Osteoblast (primary cell): ENCODE results near the gene HLA-DPA1. TPM values are rescaled to one million over a fixed set of nuclear protein-coding genes. Genes with fewer than 3 reads are reported as not detected.

ENCODE experiments used
- DNase-seq: peaks from one replicate; pipeline ENCODE4 v3.0.0; 2011; ENCODE audit warnings: low spot score, mixed read lengths; ENCODE audit not compliant: insufficient read length; ENCODE audit errors: missing footprints
- H2AFZ ChIP-seq: 2 replicates; pipeline ENCODE4 v1.6.0; 2011; ENCODE audit warnings: mild to moderate bottlenecking, low read length
- H3K27ac ChIP-seq: 2 replicates; pipeline ENCODE4 v1.5.1; 2011; ENCODE audit warnings: mild to moderate bottlenecking, low read depth, low read length, moderate library complexity
- H3K27me3 ChIP-seq: 2 replicates; pipeline ENCODE4 v1.6.0; 2012; ENCODE audit warnings: mild to moderate bottlenecking, control low read depth, inconsistent platforms, low read length, moderate library complexity; ENCODE audit not compliant: insufficient read depth
- H3K36me3 ChIP-seq: 2 replicates; pipeline ENCODE4 v1.5.1; 2011; ENCODE audit warnings: mild to moderate bottlenecking, low read length, control low read depth, moderate library complexity; ENCODE audit not compliant: insufficient read depth
- H3K4me1 ChIP-seq: 2 replicates; pipeline ENCODE4 v1.5.1; 2011; ENCODE audit warnings: mild to moderate bottlenecking, low read length, control low read depth, moderate library complexity; ENCODE audit not compliant: insufficient read depth
- H3K4me2 ChIP-seq: 2 replicates; pipeline ENCODE4 v1.6.0; 2011; ENCODE audit warnings: mild to moderate bottlenecking, low read length; ENCODE audit not compliant: insufficient read depth
- H3K4me3 ChIP-seq: fragments of 200-600 bp; sonication (generic); 3 replicates; pipeline ENCODE4 v1.5.1; 2012; ENCODE audit warnings: mild to moderate bottlenecking, low read length, inconsistent platforms; ENCODE audit not compliant: insufficient read depth
- H3K79me2 ChIP-seq: 2 replicates; pipeline ENCODE4 v1.6.0; 2012; ENCODE audit warnings: mild to moderate bottlenecking, low read length, control low read depth, inconsistent platforms; ENCODE audit not compliant: insufficient read depth
- H3K9me3 ChIP-seq: 2 replicates; pipeline ENCODE4 v1.5.1; 2011; ENCODE audit warnings: low read depth, low read length, control low read depth
- H4K20me1 ChIP-seq: 2 replicates; pipeline ENCODE4 v1.6.0; 2012; ENCODE audit warnings: mild to moderate bottlenecking, low read length, control low read depth; ENCODE audit not compliant: insufficient read depth
- total RNA-seq: library from RNA; depleted of rRNA; stranded (reverse); fragments of >200 nt; gene quantifications from 2 replicates; pipeline ENCODE4 v1.2.3, GENCODE V29; 2012
- TF ChIP-seq, protein P1 (sequence below): IDR thresholded peaks from 2 replicates; pipeline ENCODE4 v1.5.1; 2011; ENCODE audit warnings: mild to moderate bottlenecking, low read depth, low read length, moderate library complexity; ENCODE audit errors: extremely low read depth

The HLA-DPA1 gene
- total RNA-seq, 1 donor: 5.4 TPM

- TF ChIP-seq, protein P1, sequence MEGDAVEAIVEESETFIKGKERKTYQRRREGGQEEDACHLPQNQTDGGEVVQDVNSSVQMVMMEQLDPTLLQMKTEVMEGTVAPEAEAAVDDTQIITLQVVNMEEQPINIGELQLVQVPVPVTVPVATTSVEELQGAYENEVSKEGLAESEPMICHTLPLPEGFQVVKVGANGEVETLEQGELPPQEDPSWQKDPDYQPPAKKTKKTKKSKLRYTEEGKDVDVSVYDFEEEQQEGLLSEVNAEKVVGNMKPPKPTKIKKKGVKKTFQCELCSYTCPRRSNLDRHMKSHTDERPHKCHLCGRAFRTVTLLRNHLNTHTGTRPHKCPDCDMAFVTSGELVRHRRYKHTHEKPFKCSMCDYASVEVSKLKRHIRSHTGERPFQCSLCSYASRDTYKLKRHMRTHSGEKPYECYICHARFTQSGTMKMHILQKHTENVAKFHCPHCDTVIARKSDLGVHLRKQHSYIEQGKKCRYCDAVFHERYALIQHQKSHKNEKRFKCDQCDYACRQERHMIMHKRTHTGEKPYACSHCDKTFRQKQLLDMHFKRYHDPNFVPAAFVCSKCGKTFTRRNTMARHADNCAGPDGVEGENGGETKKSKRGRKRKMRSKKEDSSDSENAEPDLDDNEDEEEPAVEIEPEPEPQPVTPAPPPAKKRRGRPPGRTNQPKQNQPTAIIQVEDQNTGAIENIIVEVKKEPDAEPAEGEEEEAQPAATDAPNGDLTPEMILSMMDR: no peak
- Histone ChIP-seq H3K4me1 (no peaks in the 10 kb centered on the region), H4K20me1 (peaks cover 3% of the 10 kb centered on the region), H2AFZ (no peak overlapping the region), H3K4me2 (no peak overlapping the region), H3K79me2 (no peaks in the 10 kb centered on the region), H3K4me3 (no peak overlapping the region), H3K27ac (no peak overlapping the region), H3K36me3 (no peaks in the 10 kb centered on the region), H3K27me3 (peaks cover 73% of the 10 kb centered on the region), H3K9me3 (no peaks in the 10 kb centered on the region)
- DNase-seq: no peak
These were observed 41.0 kb upstream of the HLA-DPA1 start for GRCh38 chr6:33114406-33114805.

- H3K27me3 ChIP-seq: peaks cover 75% of the 10 kb centered on the region
- no peaks in the 10 kb centered on the region for H3K4me1 ChIP-seq
- peaks cover 3% of the 10 kb centered on the region for H4K20me1 ChIP-seq
- no peak overlapping the region for H3K4me3 ChIP-seq
- H3K27ac ChIP-seq: no peak overlapping the region
- no peak overlapping the region for H2AFZ ChIP-seq
- no peaks in the 10 kb centered on the region for H3K9me3 ChIP-seq
- H3K79me2 ChIP-seq: no peaks in the 10 kb centered on the region
- no peaks in the 10 kb centered on the region for H3K36me3 ChIP-seq
- no peak overlapping the region for H3K4me2 ChIP-seq
- TF ChIP-seq, protein P1: no peak
- no peak for DNase-seq
These were observed 40.3 kb upstream of the HLA-DPA1 start for GRCh38 chr6:33113755-33114154.

DNA sequence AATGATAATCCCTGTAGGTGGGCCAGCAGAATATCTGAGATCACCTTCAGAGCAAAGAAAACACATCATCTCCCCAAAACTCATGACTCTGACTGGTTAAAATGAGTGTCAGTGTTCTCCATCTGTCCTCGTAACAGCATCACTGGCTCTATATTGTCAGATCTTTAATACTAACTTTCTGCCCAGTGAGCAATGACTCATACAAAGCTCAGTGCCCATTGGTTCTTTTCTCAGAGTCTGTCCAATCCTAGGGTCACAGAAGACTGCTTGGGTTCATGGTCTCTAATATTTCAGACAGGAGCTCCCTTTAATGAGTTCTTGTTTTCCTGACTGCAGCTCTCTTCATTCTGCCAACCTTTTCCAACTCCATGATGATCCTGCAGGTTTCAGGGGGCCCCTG, 38.7 kb upstream of the HLA-DPA1 start:
- Histone ChIP-seq H2AFZ (no peak overlapping the region), H3K9me3 (no peaks in the 10 kb centered on the region), H3K27me3 (peaks cover 78% of the 10 kb centered on the region), H3K79me2 (no peaks in the 10 kb centered on the region), H3K4me3 (no peak overlapping the region), H3K4me1 (no peaks in the 10 kb centered on the region), H3K27ac (no peak overlapping the region), H4K20me1 (peaks cover 3% of the 10 kb centered on the region), H3K36me3 (no peaks in the 10 kb centered on the region), H3K4me2 (no peak overlapping the region)
- peak; percentile 87 for DNase-seq
- TF ChIP-seq, protein P1: no peak

DNA sequence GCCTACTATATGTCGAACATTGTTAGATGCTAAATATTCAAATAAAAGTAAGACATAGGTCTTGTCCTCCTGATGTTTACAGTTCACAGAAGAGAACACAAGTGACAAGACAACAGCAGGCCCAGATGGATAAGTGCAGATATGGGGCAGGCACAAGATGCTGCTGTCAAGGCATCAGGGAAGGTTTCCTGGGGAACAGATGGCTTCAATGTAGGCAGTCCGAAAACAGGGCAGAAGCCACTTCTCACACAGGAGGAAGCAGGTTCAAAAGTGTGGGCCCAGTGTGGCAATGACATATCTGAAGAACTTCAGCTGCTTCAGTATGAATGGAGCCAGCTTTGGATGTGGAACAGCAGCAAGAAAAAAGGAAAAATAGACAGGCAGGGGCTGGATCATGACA, 34.9 kb upstream of the HLA-DPA1 start:
- no peak for DNase-seq
- H3K27ac ChIP-seq: no peak overlapping the region
- H3K27me3 ChIP-seq: peaks cover 48% of the 10 kb centered on the region
- H2AFZ ChIP-seq: no peak overlapping the region
- H3K4me3 ChIP-seq: no peak overlapping the region
- H3K9me3 ChIP-seq: no peaks in the 10 kb centered on the region
- no peak overlapping the region for H3K4me2 ChIP-seq
- H3K36me3 ChIP-seq: no peaks in the 10 kb centered on the region
- TF ChIP-seq, protein P1: no peak
- H4K20me1 ChIP-seq: no peaks in the 10 kb centered on the region
- H3K4me1 ChIP-seq: no peaks in the 10 kb centered on the region
- H3K79me2 ChIP-seq: no peaks in the 10 kb centered on the region
